NCI-H1694 (cell line): Measurements from ENCODE around the gene HEPH.
"Not testable (repeated sequence)": the region's sequence is repeated elsewhere in the genome, so short reads cannot be mapped to it uniquely, and the experiment has no call there.

Experiments
- DNase-seq: peaks from one replicate; lab custom pipeline; 2025; lab: John Stamatoyannopoulos, UW

HEPH gene

GRCh38 chrX:66163849-66164411 lies at the start of gene HEPH:
TSS of gene HEPH (plus strand) at chrX:66164247. CDS start at chrX:66170571, 6,324 bp downstream.
- DNase-seq: no peak

GRCh38 chrX:66118722-66119121 lies 45.3 kb upstream of the HEPH start:
- DNase-seq: not testable (repeated sequence)

GRCh38 chrX:66121354-66121753 lies 42.7 kb upstream of the HEPH start:
- not testable (repeated sequence) for DNase-seq

GRCh38 chrX:66126662-66127061 lies 37.4 kb upstream of the HEPH start:
- no peak for DNase-seq

GRCh38 chrX:66130469-66130868 lies 33.6 kb upstream of the HEPH start:
- DNase-seq: no peak

GRCh38 chrX:66135284-66135683 lies 28.8 kb upstream of the HEPH start:
- DNase-seq: not testable (repeated sequence)

- no peak for DNase-seq
Measured at GRCh38 chrX:66142351-66142750, 21.7 kb upstream of the HEPH start.

- DNase-seq: no peak
Measured at GRCh38 chrX:66144258-66144657, 19.8 kb upstream of the HEPH start.

- no peak for DNase-seq
Measured at GRCh38 chrX:66149519-66149918, 14.5 kb upstream of the HEPH start.

- DNase-seq: no peak
Measured at GRCh38 chrX:66150163-66150562, 13.9 kb upstream of the HEPH start.

- DNase-seq: no peak
Measured at GRCh38 chrX:66162331-66162822, 1.7 kb upstream of the HEPH start.

- DNase-seq: no peak
Measured at GRCh38 chrX:66163447-66163846, 600 bp upstream of the HEPH start.

- no peak for DNase-seq
Measured at GRCh38 chrX:66164470-66164869, 423 bp downstream of the HEPH start.

GRCh38 chrX:66164931-66165330 lies 884 bp downstream of the HEPH start:
- no peak for DNase-seq

- DNase-seq: no peak
Measured at GRCh38 chrX:66166671-66167070, 2.6 kb downstream of the HEPH start.

- no peak for DNase-seq
Measured at GRCh38 chrX:66167431-66167830, 3.4 kb downstream of the HEPH start.

GRCh38 chrX:66176134-66176533 lies 12.1 kb downstream of the HEPH start:
- DNase-seq: no peak

- DNase-seq: no peak
Measured at GRCh38 chrX:66191563-66191962, 27.5 kb downstream of the HEPH start.

- DNase-seq: no peak
Measured at GRCh38 chrX:66193821-66194220, 29.8 kb downstream of the HEPH start.

GRCh38 chrX:66200050-66200664 lies 36.1 kb downstream of the HEPH start:
- DNase-seq: no peak

GRCh38 chrX:66200855-66201795 lies 37.1 kb downstream of the HEPH start:
- DNase-seq: no peak

GRCh38 chrX:66203114-66203513 lies 39.1 kb downstream of the HEPH start:
- no peak for DNase-seq

GRCh38 chrX:66221856-66222255 lies 57.8 kb downstream of the HEPH start:
- no peak for DNase-seq
